ENCODE measurements around the gene AKAP12.
A peak's percentile ranks its signal among the peaks of the same experiment; 100 is the strongest.
"Not testable (repeated sequence)": the region's sequence is repeated elsewhere in the genome, so short reads cannot be mapped to it uniquely, and the experiment has no call there.

AKAP12 gene

DNA sequence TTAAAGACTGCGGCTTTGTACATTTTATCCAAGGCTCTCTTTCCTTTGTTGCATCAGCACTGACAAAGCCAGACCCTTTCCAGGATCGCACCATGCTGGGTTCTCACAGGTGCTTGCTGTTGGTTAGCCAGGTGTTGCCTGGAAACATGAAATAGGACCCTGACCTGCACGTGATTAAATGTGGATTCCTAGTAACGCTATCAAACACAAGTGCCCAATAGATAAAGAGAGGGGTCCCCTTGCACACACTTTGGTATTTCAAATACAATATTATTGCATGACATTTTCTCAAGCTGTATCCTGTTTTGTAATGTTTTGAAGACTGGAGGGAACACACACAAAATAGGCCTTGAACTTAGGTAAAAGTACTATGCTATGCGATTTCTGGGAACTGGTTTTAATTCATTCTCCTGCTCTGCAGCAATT lies 73.3 kb downstream of the AKAP12 start:
- DNase-seq = peak; percentile 72

DNA sequence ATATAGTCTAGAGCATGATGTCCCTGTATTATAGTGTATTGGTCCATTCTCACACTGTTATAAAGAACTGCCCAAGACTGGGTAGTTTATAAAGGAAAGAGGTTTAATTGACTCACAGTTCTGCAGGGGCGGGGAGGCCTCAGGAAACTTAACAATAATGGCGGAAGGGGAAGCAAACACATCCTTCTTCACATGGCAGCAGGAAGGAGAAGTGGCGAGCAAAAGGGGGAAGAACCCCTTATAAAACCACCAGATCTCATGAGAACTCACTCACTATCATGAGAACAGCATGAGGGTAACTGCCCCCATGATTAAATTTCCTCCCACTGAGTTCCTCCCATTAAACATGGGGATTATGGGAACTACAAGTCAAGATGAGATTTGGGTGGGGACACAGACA lies 75.9 kb downstream of the AKAP12 start:
- DNase-seq = not testable (repeated sequence)

DNA sequence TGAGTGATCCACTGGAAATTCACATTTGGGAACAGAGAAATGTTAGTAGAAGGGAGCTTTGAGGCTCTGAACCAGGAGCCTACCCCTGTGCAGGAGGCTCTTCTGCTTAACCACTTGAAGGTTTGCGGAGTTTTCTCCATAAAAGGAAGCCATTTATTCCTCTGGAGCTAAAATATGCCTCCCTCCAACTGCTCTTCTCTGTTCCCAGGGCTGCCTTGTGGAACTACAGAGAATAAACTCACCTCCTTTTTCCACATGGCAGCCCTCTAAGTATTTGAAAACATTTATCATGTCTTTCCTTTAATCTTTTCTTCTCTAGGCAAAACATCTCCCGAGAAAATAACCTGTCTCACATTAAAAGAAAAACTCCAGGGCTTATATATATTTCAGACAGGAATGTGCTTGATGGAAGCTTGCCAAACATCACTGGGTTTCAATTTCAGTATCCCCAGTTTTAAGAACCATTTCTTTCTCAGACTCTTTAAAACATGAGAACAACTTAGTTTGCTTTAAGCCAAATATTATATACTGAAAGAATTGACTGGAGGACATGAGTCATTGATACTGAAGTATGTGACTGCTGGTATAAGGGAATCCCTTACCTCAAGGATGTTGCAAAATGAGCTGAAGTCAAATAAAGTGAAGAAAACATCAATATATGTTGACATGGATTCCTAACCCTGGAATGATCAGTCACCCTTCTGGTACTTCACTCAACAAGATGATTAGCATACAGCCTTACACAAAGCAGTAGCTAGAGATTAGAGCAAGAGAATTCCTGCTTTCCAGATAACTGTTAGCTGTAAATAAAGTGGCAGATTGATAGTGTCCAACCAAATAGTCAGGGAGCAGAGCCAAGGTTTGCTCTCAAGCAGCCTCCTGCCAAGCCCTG lies 77.6 kb downstream of the AKAP12 start:
- DNase-seq = no peak

DNA sequence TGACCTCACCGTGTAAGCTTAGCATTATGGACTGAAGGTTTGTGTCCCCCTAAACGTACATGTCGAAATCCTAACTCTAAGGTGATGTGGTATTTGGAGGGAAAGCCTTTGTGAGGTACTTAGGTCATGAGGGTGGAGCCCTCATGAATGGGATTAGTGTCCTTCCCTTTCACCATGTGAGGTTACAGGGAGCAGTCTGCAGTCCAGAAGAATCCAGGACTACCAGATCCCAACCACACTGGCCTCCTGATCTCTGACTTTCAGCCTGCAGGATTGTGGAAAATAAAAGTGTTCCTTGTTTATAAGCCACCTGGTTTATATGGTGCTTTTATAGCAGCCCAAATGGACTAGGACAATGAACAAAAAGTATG lies 78.2 kb downstream of the AKAP12 start:
- no peak for DNase-seq

DNA sequence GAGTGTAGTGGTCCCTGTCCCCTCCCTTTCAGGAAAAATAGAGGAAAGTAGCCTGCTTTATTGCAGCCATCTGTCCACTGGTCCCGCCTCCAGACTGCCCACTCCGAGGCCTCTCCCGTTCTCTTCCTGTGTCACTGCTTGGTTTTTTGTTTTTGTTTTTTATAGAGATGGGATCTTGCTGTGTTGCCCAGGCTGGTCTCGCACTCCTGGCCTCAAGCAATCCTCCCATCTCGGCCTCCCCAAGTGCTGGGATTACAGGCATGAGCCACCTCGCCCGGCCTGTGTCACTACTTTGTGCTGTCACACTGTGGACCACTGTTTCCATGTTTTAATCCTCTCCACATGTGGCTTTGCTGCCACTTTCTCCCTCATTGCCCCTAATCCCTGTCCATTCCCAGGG lies 80.4 kb downstream of the AKAP12 start:
- no peak for DNase-seq

DNA sequence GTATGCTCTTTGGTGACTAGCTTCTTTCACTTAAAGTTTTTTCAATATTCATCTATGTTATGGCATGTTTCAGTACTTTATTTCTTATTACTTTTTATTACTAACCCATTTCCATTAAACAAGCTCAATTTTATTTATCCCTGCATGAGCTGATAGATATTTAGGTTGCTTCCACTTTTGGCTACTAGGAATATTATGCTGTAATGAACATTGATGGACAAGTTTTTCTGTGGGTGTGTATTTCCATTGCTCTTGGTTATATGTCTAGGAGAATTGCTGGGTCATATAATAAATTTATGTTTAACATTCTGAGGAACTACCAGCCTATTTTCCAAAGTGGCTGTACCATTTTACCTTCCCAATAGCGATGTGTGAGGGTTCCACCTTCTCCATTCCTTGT lies 81.7 kb downstream of the AKAP12 start:
- no peak for DNase-seq

DNA sequence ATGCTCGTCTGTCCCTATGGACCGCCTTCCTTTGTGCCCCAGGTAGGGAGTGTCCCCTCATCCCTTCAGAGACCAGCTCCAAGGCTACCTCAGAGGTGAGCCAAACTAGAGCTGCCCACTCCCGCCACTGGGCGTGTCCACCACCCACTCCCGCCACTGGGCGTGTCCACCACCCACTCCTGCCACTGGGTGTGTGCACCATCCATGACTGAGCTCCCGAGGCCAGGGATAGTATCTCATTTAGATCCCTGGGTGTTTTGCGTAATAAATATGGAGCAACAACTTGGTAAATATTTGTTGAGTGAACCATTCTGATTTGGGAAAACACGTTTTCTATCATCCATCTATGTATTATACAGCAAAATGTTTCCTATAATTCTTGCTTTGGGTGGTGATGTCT lies 82.8 kb downstream of the AKAP12 start:
- DNase-seq = no peak

GRCh38 chr6:151323791-151324487 lies 84.2 kb downstream of the AKAP12 start:
- peak; percentile 67 for DNase-seq

- DNase-seq = no peak
These were observed 84.7 kb downstream of the AKAP12 start for GRCh38 chr6:151324488-151324825.

DNA sequence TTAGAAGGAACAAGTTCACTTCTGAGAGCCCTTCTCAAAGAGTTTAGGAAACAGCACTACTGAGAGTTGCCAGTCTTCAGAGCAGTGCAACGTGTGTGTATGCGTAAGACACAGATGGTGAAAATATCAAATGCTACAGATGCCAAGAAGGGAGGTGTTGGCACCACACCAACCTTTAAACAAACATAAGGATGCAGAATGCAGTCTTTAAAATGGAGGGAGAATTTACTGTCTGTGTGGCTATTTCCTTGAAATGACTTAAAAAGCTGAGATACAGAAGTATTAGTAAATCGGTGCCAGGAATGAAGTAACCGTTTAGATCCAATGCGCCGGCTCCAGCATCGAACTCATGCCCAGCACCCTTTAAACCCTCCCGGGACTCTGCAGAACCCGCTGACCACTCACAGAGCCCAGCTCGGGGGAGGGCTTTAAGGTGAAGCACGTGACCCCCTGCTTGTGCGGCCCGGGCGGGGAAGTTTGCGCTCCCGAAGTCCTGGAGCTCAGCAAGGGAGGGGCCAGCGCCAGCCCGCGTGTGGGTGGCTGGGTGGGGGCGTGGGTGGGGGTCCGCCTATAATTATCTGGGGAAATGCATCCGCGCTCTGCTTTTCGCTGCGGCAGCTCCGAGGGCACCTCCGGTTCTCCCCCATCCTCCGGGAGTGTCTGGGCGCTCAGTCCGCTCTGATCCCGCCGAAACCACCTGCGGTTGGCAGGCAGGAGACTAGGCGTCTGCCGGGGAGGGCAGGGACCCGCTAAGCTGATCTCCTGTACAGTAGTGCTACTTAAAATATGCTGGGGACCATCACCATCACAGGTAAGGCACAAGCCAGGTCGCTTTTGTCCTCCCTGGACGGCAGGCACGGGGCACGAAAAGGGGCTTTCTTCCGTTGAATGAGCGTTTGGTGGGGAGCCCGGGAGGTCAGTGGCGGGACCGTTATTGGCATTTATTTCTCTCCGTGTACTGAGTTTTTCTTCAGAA lies 85.6 kb downstream of the AKAP12 start:
- DNase-seq = peak; percentile 62

- no peak for DNase-seq
These were observed 86.5 kb downstream of the AKAP12 start for GRCh38 chr6:151326116-151326825.

- DNase-seq = no peak
These were observed 87.3 kb downstream of the AKAP12 start for GRCh38 chr6:151327101-151327500.

- DNase-seq = no peak
These were observed 90.4 kb downstream of the AKAP12 start for GRCh38 chr6:151330130-151330696.

- DNase-seq = no peak
These were observed 96.2 kb downstream of the AKAP12 start for GRCh38 chr6:151335930-151336329.

- DNase-seq = no peak
These were observed 99.0 kb downstream of the AKAP12 start for GRCh38 chr6:151338651-151339200.

- DNase-seq = no peak
These were observed 99.6 kb downstream of the AKAP12 start for GRCh38 chr6:151339369-151339768.

- no peak for DNase-seq
These were observed 100.6 kb downstream of the AKAP12 start for GRCh38 chr6:151340219-151340978.

DNA sequence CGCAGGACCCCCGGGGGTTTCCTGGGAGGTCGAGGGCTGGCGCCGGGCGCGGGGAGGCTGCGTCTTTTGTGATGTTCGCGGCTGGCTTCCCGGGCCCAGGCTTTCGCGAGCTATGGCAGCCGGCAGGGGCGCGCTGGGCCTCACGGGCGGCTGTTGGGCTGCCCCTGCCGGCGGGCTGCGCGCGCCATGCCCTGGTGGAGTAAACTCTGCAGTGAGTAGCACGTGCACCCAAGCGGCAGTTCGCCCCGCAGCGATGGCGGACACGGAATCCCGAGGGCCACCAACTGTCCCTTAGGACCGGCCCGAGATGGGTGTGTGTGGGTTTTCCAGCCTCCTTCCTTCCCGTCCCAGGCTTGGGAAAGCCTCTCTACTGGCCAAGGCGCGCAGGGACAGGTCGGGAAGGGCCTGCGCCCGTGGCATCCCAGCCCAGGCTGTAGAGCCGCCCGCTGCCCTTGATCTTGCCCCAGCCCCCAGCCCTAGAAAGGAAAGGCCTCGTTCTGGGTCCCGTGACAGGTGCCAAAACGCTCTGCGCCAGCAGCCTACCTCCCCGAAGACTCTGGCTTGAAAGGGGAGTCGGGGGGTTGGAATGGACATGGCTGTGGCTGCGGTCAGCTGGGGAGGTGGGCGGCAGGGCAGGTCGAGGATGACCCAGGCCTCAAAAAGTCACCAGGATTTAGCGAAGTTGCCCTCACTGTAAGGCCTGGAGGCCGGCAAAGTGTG lies 101.9 kb downstream of the AKAP12 start:
- no peak for DNase-seq

- not testable (repeated sequence) for DNase-seq
These were observed 103.0 kb downstream of the AKAP12 start for GRCh38 chr6:151342750-151343149.

DNA sequence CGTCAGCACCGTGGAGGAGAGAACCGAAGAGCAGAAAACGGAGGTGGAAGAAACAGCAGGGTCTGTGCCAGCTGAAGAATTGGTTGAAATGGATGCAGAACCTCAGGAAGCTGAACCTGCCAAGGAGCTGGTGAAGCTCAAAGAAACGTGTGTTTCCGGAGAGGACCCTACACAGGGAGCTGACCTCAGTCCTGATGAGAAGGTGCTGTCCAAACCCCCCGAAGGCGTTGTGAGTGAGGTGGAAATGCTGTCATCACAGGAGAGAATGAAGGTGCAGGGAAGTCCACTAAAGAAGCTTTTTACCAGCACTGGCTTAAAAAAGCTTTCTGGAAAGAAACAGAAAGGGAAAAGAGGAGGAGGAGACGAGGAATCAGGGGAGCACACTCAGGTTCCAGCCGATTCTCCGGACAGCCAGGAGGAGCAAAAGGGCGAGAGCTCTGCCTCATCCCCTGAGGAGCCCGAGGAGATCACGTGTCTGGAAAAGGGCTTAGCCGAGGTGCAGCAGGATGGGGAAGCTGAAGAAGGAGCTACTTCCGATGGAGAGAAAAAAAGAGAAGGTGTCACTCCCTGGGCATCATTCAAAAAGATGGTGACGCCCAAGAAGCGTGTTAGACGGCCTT lies 110.0 kb downstream of the AKAP12 start:
- DNase-seq = no peak
